Stomach (tissue), 9 donors: ENCODE data around the gene DPYSL5. TPM values are rescaled to one million over a fixed set of nuclear protein-coding genes. Genes with fewer than 3 reads are reported as not detected.
A peak's percentile ranks its signal among the peaks of the same experiment; 100 is the strongest.

Experiments used
- DNase-seq, 2 donors: peaks; one replicate each; pipeline versions ENCODE4 v3.0.0 to v3.0.0-alpha.2; 2013 to 2019
- H3K27ac ChIP-seq, 5 donors: fragments of 200-600 bp in 4 of 5; sonication (generic) in 4 of 5; one replicate each; pipeline ENCODE4 v1.5.1; 2013 to 2019; ENCODE audit warnings: mild to moderate bottlenecking in 1 of 5, moderate library complexity in 1 of 5
- H3K27me3 ChIP-seq, 3 donors: fragments of 200-600 bp; sonication (generic); one replicate each; pipeline ENCODE4 v1.5.1; 2017 to 2019; ENCODE audit warnings: mixed run types in 1 of 3
- H3K36me3 ChIP-seq, 4 donors: fragments of 200-600 bp; sonication (generic); 1 replicate in 3 of 4; 2 replicates in 1 of 4; pipeline ENCODE4 v1.5.1; 2016 to 2019
- H3K4me1 ChIP-seq, 4 donors: fragments of 200-600 bp; sonication (generic); one replicate each; pipeline ENCODE4 v1.5.1; 2016 to 2019
- H3K4me3 ChIP-seq, 4 donors: fragments of 200-600 bp; sonication (generic) in 3 of 4; one replicate each; pipeline ENCODE4 v1.5.1; 2016 to 2019; ENCODE audit warnings: mild to moderate bottlenecking in 1 of 4
- H3K9me3 ChIP-seq, 4 donors: fragments of 200-600 bp; sonication (generic); one replicate each; pipeline ENCODE4 v1.5.1; 2016 to 2019
- CTCF ChIP-seq, 7 experiments: fragments of 450-650 bp in 4 of 7; fragments of 200-600 bp in 3 of 7; sonication (generic) in 3 of 7; IDR thresholded peaks; one replicate each; pipeline ENCODE4 v1.5.1; 2016 to 2019; ENCODE audit warnings: antibody characterized with exemption in 7 of 7, control low read depth in 2 of 7, mild to moderate bottlenecking in 1 of 7
- EP300 ChIP-seq: sonication (generic); formaldehyde crosslinking; IDR thresholded peaks from one replicate; pipeline ENCODE4 v1.6.1; 2017; ENCODE audit warnings: antibody characterized with exemption
- POLR2A ChIP-seq, 4 donors: fragments of 450-650 bp; IDR thresholded peaks; one replicate each; pipeline ENCODE4 v1.6.1; 2016; ENCODE audit warnings: antibody characterized with exemption in 4 of 4, control low read depth in 2 of 4, mild to moderate bottlenecking in 1 of 4, moderate library complexity in 1 of 4
- POLR2AphosphoS5 ChIP-seq, 3 donors: sonication (generic); formaldehyde crosslinking; IDR thresholded peaks; one replicate each; pipeline ENCODE4 v1.6.1; 2016; ENCODE audit warnings: antibody characterized with exemption in 3 of 3
- WGBS, 5 donors: extraction: QIAGEN DNeasy Blood & Tissue Kit in 3 of 5; methylation state at CpG; one replicate each; pipeline versions ENCODE4 v1.1.5 to v1.1.7; 2013 to 2018; 5-methylcytosine and 5-hydroxymethylcytosine counted together
- intact Hi-C: fragments of 100-400 bp; cut with DNase I; formaldehyde crosslinking; loops from one replicate; pipeline ENCODE4 v1.15.1; 2023; ENCODE audit warnings: low total_unique reads
- polyA plus RNA-seq, 3 donors: library from polyadenylated mRNA; stranded (reverse); fragments of 200-250 nt; gene quantifications; one replicate each; pipeline ENCODE4 v1.2.3, GENCODE V29; 2013
- total RNA-seq, 5 donors: library from RNA; depleted of rRNA; stranded (reverse); fragments of >200 nt; gene quantifications; one replicate each; pipeline versions ENCODE4 v1.1.0 to v1.2.3, GENCODE V29; 2014 to 2016
- donor health status: healthy with polysubstance abuse.
- donor health status: Bipolar disorder and iron deficiency.
- donor health status: healthy.

DPYSL5 gene
- total and polyA plus RNA-seq, 8 donors = 0.06 to 0.55 TPM; not detected in 6

- no peaks in the 10 kb centered on the region for H3K36me3 ChIP-seq
- no peak overlapping the region for H3K27ac ChIP-seq
- intact Hi-C loops = loop anchor here (5.0 kb wide), 1 partner anchor 95 kb away; the partner anchor contains the start of gene DPYSL5
- H3K9me3 ChIP-seq = no peaks in the 10 kb centered on the region
- H3K27me3 ChIP-seq = peaks cover 0 to 54% (median 17%) of the 10 kb centered on the region in 3 donors
- H3K4me1 ChIP-seq = peaks cover 0 to 10% (median 4%) of the 10 kb centered on the region in 4 donors
- peak; percentile 72 to 83 for DNase-seq
- WGBS, 5 donors = 27 to 30% (median 29%) methylated on average over 26 to 28 of the region's 28 CpGs
- no peak for TF ChIP-seq POLR2A (IDR thresholded peaks at IDR 0.05)
- TF ChIP-seq EP300 = no peak
- no peak for TF ChIP-seq POLR2AphosphoS5 (IDR thresholded peaks at IDR 0.05)
- peak in 5 of 7 experiments; percentile 37 to 84 (median 59) for TF ChIP-seq CTCF (IDR thresholded peaks at IDR 0.05)
- H3K4me3 ChIP-seq = no peak overlapping the region
These were observed 94.8 kb downstream of the DPYSL5 start for GRCh38 chr2:26942543-26943295.

GRCh38 chr2:26945991-26946750 lies 98.2 kb downstream of the DPYSL5 start:
- Histone ChIP-seq H3K27ac (no peak overlapping the region), H3K4me1 (peaks cover 0 to 10% (median 4%) of the 10 kb centered on the region in 4 donors), H3K4me3 (no peak overlapping the region), H3K36me3 (no peaks in the 10 kb centered on the region), H3K27me3 (peaks cover 0 to 66% (median 17%) of the 10 kb centered on the region in 3 donors), H3K9me3 (no peaks in the 10 kb centered on the region)
- intact Hi-C loops = no loop called here
- WGBS, 5 donors = 71 to 79% (median 72%) methylated on average over 10 to 12 of the region's 12 CpGs
- TF ChIP-seq POLR2A (IDR thresholded peaks at IDR 0.05) (no peak), CTCF (IDR thresholded peaks at IDR 0.05) (no peak), EP300 (no peak), POLR2AphosphoS5 (IDR thresholded peaks at IDR 0.05) (no peak)
- DNase-seq = no peak

- intact Hi-C loops = no loop called here
- peaks cover 0 to 66% (median 17%) of the 10 kb centered on the region in 3 donors for H3K27me3 ChIP-seq
- peak overlapping the region in 1 of 4 donors; percentile 13 for H3K4me3 ChIP-seq
- H3K36me3 ChIP-seq = no peaks in the 10 kb centered on the region
- no peak overlapping the region for H3K27ac ChIP-seq
- peaks cover 0 to 10% (median 4%) of the 10 kb centered on the region in 4 donors for H3K4me1 ChIP-seq
- WGBS, 5 donors = 47 to 56% (median 54%) methylated on average over 24 to 34 of the region's 34 CpGs
- no peaks in the 10 kb centered on the region for H3K9me3 ChIP-seq
- peak; percentile 66 to 69 for DNase-seq
- no peak for TF ChIP-seq EP300
- TF ChIP-seq POLR2A (IDR thresholded peaks at IDR 0.05) = no peak
- TF ChIP-seq CTCF (IDR thresholded peaks at IDR 0.05) = no peak
- no peak for TF ChIP-seq POLR2AphosphoS5 (IDR thresholded peaks at IDR 0.05)
These were observed 99.2 kb downstream of the DPYSL5 start for GRCh38 chr2:26946841-26947784.

GRCh38 chr2:26948800-26949199 lies 100.9 kb downstream of the DPYSL5 start:
- peaks cover 0 to 10% (median 4%) of the 10 kb centered on the region in 4 donors for H3K4me1 ChIP-seq
- no peaks in the 10 kb centered on the region for H3K9me3 ChIP-seq
- TF ChIP-seq POLR2A (IDR thresholded peaks at IDR 0.05) (no peak), POLR2AphosphoS5 (IDR thresholded peaks at IDR 0.05) (no peak), CTCF (IDR thresholded peaks at IDR 0.05) (no peak), EP300 (no peak)
- WGBS, 5 donors = 88 to 95% (median 94%) methylated on average over 3 of the region's 3 CpGs
- no peak for DNase-seq
- H3K27me3 ChIP-seq = peaks cover 0 to 58% (median 14%) of the 10 kb centered on the region in 3 donors
- intact Hi-C loops = no loop called here
- H3K27ac ChIP-seq = no peak overlapping the region
- H3K4me3 ChIP-seq = no peak overlapping the region
- H3K36me3 ChIP-seq = no peaks in the 10 kb centered on the region
